ENCODE results near the gene SPG11.
A peak's percentile ranks its signal among the peaks of the same experiment; 100 is the strongest.
"Not testable (repeated sequence)": the region's sequence is repeated elsewhere in the genome, so short reads cannot be mapped to it uniquely, and the experiment has no call there.

SPG11 gene

DNA sequence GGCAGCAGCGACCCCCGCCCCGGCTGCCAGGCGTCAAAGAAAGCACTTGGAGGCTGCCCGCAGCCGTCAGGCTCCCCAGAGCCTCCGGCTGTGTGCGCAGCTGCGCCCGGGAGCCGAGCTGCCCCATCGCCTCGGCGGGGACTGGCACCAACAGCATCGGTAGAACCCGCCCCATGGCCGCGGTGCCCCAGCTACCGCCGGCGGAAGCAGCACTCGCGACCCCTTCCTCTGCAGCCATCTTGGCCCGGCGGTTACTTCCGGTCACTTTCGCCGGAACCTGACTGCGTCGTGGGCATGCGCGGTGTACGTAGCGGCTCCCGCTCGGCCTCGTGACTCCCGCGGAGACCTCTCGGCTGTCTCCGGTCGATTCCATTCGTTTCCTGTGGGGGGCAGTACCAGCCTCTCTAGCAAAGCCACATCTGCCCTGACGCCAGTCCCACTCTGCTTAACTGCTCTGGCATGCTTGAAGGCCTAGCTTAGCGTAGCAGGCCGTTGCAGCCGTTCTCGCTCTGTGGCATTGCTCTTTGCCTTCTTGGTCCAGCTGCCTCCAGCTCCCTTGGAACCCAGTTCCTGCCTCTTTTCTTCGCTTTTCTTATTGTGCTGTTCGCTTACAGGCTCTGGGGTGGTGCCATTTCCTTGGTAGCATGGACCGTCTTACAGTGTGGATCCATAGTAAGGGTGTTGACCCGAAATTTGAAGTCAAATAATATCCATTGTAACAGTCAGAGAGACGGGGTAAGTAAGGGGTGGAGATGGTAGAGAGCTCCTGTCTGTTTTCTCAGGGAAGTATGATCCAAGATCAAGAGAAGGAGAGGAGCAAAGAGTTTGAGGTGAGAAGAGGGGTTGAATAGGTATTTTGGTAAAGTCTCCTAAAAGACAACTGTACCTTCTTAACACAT lies at the start of gene SPG11:
TSS of gene SPG11 (minus strand) at position 253 of the 899 bp plus-strand sequence. CDS start at position 238, 15 bp downstream.
- peak; percentile 89 for DNase-seq (ENCODE audit: low read depth)

DNA sequence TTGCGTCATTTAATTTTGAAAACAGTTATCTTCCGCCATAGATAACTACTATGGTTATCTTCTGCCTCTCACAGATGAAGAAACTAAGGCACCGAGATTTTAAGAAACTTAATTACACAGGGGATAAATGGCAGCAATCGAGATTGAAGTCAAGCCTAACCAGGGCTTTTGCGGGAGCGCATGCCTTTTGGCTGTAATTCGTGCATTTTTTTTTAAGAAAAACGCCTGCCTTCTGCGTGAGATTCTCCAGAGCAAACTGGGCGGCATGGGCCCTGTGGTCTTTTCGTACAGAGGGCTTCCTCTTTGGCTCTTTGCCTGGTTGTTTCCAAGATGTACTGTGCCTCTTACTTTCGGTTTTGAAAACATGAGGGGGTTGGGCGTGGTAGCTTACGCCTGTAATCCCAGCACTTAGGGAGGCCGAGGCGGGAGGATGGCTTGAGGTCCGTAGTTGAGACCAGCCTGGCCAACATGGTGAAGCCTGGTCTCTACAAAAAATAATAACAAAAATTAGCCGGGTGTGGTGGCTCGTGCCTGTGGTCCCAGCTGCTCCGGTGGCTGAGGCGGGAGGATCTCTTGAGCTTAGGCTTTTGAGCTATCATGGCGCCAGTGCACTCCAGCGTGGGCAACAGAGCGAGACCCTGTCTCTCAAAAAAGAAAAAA lies 49.0 kb upstream of the SPG11 start:
- DNase-seq (ENCODE audit: low read depth) = no peak

DNA sequence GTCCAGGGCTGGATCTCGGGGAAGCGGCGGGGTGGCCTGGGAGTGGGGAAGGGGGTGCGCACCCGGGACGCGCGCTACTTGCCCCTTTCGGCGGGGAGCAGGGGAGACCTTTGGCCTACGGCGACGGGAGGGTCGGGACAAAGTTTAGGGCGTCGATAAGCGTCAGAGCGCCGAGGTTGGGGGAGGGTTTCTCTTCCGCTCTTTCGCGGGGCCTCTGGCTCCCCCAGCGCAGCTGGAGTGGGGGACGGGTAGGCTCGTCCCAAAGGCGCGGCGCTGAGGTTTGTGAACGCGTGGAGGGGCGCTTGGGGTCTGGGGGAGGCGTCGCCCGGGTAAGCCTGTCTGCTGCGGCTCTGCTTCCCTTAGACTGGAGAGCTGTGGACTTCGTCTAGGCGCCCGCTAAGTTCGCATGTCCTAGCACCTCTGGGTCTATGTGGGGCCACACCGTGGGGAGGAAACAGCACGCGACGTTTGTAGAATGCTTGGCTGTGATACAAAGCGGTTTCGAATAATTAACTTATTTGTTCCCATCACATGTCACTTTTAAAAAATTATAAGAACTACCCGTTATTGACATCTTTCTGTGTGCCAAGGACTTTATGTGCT lies 48.4 kb upstream of the SPG11 start:
- DNase-seq (ENCODE audit: low read depth) = peak; percentile 51

DNA sequence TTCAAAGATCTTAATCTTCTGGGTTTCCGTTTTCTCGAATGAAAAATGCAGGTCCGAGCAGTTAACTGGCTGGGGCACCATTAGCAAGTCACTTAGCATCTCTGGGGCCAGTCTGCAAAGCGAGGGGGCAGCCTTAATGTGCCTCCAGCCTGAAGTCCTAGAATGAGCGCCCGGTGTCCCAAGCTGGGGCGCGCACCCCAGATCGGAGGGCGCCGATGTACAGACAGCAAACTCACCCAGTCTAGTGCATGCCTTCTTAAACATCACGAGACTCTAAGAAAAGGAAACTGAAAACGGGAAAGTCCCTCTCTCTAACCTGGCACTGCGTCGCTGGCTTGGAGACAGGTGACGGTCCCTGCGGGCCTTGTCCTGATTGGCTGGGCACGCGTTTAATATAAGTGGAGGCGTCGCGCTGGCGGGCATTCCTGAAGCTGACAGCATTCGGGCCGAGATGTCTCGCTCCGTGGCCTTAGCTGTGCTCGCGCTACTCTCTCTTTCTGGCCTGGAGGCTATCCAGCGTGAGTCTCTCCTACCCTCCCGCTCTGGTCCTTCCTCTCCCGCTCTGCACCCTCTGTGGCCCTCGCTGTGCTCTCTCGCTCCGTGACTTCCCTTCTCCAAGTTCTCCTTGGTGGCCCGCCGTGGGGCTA lies 47.8 kb upstream of the SPG11 start, which contains the start of the genes B2M and PATL2:
TSS of gene B2M (plus strand) at position 422 of the 647 bp plus-strand sequence. CDS start at position 452, 30 bp downstream.
TSS of gene PATL2 (minus strand) at position 228 of the 647 bp plus-strand sequence. CDS start 34,833 bp downstream, outside the sequence.
- peak; percentile 89 for DNase-seq (ENCODE audit: low read depth)

- no peak for DNase-seq (ENCODE audit: low read depth)
These were observed 47.0 kb upstream of the SPG11 start for GRCh38 chr15:44710236-44711095.

- DNase-seq (ENCODE audit: low read depth) = no peak
These were observed 43.6 kb upstream of the SPG11 start for GRCh38 chr15:44706946-44707636.

DNA sequence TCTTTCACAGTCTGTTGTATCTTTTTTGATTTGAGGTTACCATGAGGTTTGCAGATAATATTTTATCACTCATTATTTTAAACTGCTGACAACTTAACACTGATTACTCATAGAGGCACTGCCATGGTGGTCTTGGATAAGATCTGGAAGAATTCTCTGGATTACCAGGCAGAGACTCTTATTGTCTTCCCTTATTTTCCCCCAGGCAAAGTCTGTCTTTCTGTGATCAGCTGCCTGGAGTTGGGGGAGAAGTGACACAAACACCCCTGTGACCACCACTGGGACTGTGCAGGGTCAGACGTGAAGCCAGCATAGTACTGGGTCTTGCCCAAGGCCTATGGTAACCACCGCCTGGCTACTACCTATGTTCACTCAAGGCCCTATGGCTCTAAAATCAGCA lies 42.9 kb upstream of the SPG11 start:
- DNase-seq (ENCODE audit: low read depth) = no peak

- DNase-seq (ENCODE audit: low read depth) = no peak
These were observed 42.5 kb upstream of the SPG11 start for GRCh38 chr15:44705986-44706385.

DNA sequence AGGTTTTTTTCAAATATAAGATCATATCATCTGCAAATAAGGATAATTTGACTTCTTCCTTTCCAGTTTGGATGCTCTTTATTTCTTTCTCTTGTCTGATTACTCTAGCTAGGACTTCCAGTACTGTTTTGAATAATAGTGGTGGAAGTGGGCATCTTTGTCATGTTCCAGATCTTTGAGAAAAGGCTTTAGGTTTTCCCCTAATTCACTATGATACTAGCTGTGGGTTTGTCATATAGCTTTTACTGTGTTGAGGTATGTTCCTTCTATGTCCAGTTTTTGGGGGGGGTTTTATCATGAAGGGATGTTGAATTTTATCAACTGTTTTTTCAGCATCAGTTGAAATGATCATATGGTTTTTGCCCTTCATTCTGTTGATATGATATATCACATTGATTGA lies 37.2 kb upstream of the SPG11 start:
- not testable (repeated sequence) for DNase-seq (ENCODE audit: low read depth)

GRCh38 chr15:44698641-44699040 lies 35.2 kb upstream of the SPG11 start:
- DNase-seq (ENCODE audit: low read depth) = no peak

- no peak for DNase-seq (ENCODE audit: low read depth)
These were observed 33.6 kb upstream of the SPG11 start for GRCh38 chr15:44697014-44697413.

DNA sequence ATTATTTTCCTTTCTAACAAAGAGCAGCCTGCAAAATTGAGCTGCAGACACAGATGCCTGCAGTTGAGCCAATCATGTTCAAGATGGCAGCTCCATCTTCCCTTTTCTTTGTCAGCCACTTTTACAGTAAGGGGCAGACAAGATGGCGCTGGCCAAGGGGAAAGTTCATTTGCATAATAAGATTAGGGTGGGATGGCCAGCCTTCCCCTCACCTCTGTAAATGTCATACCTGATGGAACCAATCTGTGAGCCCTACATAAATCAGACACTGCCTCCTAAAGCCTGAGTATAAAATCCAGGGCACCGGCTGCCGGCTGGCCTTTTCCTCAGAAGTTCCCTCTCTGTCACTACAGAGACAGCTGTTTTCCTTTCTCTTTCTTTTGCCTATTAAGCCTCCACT lies 31.8 kb upstream of the SPG11 start:
- no peak for DNase-seq (ENCODE audit: low read depth)

- DNase-seq (ENCODE audit: low read depth) = no peak
These were observed 31.0 kb upstream of the SPG11 start for GRCh38 chr15:44694416-44694815.

DNA sequence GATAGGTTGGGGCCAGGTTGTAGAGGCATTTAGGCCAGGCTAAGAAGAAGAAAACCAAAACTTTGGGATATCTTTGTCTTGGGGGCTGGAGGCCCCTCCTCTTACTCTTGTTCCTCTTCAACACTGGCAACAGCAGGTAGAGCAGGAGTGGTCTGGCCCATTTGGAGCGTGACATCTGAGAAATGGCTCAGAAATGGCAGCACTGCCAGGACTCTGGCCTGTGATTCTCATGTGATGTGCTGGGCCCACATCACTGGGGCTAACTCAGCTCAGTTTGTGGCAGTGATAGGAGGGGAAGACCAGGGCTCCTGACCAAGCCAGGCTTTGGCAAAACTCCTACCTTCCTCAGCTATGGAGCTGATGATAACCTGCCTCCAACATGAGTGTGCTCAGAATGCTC lies 29.2 kb upstream of the SPG11 start:
- no peak for DNase-seq (ENCODE audit: low read depth)

DNA sequence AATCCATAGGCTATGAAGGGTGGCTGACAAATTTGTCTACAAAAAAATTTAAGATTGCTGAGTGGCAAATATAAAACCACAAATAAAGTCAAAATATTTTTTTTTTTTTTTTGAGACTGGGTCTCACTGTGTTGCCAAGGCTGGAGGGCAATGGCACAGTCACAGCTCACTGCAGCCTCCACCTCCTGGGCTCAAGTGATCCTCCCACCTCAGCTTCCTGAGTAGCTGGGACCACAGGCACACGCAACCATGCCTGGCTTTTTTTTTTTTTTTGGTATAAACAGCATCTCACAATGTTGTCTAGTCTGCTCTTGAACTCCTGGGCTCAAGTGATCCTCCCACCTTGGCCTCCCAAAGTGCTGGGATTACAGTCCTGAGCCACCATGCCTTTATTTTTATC lies 26.8 kb upstream of the SPG11 start:
- DNase-seq (ENCODE audit: low read depth) = not testable (repeated sequence)

DNA sequence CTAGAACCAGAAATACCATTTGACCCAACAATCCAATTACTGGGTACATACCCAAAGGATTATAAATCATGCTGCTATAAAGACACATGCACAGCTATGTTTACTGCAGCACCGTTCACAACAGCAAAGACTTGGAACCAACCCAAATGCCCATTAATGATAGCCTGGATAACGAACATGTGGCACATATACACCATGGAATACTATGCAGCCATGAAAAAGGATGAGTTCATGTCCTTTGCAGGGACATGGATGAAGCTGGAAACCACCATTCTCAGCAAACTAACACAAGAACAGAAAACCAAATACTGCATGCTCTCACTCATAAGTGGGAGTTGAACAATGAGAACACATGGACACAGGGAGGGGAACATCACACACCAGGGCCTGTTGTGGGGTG lies 25.9 kb upstream of the SPG11 start:
- not testable (repeated sequence) for DNase-seq (ENCODE audit: low read depth)

DNA sequence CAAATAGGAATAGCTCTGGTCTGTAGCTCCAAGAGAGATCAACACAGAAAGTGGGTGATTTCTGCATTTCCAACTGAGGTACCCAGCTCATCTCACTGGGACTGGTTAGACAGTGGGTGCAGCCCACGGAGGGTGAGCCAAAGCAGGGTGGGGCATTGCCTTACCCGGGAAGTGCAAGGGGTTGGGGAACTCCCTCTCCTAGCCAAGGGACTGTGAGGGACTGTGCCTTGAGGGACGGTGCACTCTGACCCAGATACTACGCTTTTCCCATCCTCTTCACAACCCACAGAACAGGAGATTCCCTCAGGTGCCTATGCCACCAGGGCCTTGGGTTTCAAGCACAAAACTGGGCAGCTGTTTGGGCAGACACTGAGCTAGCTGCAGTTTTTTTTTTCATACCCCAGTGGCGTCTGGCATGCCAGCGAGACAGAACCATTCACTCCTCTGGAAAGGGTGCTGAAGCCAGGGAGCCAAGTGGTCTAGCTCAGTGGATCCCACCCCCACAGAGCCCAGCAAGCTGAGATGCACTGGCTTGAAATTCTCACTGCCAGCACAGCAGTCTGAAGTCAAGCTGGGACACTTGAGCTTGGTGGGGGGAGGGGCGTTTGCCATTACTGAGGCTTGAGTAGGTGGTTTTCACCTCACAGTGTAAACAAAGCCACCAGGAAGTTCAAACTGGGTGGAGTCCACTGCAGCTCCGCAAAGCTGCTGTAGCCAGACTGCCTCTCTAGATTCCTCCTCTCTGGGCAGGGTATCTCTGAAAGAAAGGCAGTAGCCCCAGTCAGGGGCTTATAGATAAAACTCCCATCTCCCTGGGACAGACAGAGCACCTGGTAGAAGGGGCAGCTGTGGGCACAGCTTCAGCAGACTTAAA lies 19.6 kb upstream of the SPG11 start:
- DNase-seq (ENCODE audit: low read depth) = peak; percentile 51

- no peak for DNase-seq (ENCODE audit: low read depth)
These were observed 18.7 kb upstream of the SPG11 start for GRCh38 chr15:44682211-44682610.

GRCh38 chr15:44676676-44677075 lies 13.2 kb upstream of the SPG11 start:
- DNase-seq (ENCODE audit: low read depth) = no peak

DNA sequence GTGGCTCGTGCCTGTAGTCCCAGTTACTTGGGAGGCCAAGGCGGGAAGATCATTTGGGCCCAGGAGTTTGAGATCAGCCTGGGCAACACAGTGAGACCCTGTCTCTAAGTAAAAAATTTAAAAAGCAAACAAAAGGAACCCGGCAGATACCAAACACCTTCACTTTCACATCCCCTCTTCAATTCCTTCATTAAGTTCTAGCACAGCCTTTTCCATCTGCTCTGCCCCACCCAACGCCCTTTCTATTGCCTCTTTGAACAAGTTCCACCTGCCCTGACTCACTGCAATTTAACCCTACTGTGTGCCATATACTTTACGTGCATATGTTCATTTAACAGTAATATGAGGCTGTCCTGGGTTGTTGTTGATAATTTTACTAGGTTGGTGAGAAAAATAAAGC lies 12.4 kb upstream of the SPG11 start:
- DNase-seq (ENCODE audit: low read depth) = no peak
